ENCODE results near the gene COX5B.

- TF ChIP-seq, protein P1, sequence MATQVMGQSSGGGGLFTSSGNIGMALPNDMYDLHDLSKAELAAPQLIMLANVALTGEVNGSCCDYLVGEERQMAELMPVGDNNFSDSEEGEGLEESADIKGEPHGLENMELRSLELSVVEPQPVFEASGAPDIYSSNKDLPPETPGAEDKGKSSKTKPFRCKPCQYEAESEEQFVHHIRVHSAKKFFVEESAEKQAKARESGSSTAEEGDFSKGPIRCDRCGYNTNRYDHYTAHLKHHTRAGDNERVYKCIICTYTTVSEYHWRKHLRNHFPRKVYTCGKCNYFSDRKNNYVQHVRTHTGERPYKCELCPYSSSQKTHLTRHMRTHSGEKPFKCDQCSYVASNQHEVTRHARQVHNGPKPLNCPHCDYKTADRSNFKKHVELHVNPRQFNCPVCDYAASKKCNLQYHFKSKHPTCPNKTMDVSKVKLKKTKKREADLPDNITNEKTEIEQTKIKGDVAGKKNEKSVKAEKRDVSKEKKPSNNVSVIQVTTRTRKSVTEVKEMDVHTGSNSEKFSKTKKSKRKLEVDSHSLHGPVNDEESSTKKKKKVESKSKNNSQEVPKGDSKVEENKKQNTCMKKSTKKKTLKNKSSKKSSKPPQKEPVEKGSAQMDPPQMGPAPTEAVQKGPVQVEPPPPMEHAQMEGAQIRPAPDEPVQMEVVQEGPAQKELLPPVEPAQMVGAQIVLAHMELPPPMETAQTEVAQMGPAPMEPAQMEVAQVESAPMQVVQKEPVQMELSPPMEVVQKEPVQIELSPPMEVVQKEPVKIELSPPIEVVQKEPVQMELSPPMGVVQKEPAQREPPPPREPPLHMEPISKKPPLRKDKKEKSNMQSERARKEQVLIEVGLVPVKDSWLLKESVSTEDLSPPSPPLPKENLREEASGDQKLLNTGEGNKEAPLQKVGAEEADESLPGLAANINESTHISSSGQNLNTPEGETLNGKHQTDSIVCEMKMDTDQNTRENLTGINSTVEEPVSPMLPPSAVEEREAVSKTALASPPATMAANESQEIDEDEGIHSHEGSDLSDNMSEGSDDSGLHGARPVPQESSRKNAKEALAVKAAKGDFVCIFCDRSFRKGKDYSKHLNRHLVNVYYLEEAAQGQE (IDR thresholded peaks at IDR 0.05; ENCODE audit: insufficient read depth in 1 of 2, low read depth in 2 of 2, low read length in 1 of 2): no peak
- TF ChIP-seq, protein P2, sequence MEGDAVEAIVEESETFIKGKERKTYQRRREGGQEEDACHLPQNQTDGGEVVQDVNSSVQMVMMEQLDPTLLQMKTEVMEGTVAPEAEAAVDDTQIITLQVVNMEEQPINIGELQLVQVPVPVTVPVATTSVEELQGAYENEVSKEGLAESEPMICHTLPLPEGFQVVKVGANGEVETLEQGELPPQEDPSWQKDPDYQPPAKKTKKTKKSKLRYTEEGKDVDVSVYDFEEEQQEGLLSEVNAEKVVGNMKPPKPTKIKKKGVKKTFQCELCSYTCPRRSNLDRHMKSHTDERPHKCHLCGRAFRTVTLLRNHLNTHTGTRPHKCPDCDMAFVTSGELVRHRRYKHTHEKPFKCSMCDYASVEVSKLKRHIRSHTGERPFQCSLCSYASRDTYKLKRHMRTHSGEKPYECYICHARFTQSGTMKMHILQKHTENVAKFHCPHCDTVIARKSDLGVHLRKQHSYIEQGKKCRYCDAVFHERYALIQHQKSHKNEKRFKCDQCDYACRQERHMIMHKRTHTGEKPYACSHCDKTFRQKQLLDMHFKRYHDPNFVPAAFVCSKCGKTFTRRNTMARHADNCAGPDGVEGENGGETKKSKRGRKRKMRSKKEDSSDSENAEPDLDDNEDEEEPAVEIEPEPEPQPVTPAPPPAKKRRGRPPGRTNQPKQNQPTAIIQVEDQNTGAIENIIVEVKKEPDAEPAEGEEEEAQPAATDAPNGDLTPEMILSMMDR (IDR thresholded peaks at IDR 0.05): no peak
- TF ChIP-seq POLR2AphosphoS5 (IDR thresholded peaks at IDR 0.05; ENCODE audit: low read depth, low read length): no peak
Measured at GRCh38 chr2:97662895-97663625, 17.2 kb downstream of the COX5B start.

All from Panc1 (cell line).